Measurements from ENCODE around the gene DNAAF3. TPM values are rescaled to one million over a fixed set of nuclear protein-coding genes. Genes with fewer than 3 reads are reported as not detected.
A peak's percentile ranks its signal among the peaks of the same experiment; 100 is the strongest.

The DNAAF3 gene
- polyA plus RNA-seq, 4 donors = 5.1 to 10.0 (median 9.6) TPM

DNA sequence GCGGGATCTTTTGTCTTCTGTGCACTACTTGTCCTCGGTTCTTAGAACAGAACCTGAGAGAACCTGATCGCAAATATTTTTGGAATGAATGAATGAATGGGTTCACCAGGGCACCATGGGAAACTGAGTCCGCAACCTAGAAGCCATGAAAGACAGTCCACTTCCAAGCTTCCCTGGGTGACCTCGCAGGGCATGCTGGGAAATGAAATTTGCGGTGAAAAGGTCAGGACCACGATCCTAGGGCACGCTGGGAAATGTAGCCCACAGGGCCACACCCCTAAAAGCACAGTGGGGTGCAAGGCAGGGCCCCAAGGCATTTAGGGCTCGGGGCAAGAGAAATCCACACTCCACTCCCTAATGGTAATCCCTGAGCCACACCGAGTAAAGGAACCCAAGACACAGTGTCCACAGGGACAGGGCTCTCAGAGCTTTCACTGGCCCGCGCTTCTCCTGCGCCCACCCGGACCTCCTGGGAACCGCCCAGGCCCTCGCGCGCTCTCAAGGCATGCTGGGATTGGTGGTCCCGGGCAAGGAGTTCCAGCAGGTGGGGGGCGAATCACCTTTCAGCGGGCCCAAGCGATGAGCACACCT is 47.9 kb downstream of the DNAAF3 start:
- DNase-seq (ENCODE audit: low read depth in 4 of 4, low spot score in 2 of 4) = no peak

DNA sequence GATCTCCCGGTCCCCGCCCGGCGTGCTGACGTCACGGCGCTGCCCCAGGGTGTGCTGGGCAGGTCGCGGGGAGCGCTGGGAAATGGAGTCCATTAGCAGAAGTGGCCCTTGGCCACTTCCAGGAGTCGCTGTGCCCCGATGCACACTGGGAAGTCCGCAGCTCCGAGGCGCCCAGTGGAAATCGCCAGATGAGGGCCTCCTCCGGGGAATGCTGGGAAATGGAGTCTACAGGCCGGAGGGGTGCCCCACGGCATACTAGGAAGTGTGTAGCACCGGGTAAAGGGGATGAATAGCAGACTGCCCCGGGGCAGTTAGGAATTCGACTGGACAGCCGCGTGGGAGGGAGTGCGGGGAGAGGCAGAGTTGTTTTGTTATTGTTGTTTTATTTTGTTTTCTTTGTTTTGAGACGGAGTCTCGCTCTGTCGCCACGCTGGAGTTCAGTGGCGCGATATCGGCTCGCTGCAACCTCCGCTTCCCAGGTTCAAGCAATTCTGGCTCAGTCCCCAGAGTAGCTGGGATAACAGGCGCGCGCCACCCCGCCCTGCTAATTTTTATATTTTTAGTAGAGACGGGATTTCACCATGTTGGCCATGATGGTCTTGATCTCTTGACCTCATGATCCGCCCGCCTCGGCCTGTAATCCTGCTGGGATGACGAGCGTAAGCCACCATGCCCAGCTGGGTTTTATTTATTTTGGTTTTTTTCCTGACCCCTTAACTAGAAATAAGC is 48.6 kb downstream of the DNAAF3 start:
- peak; percentile 85 to 98 (median 95) for DNase-seq (ENCODE audit: low read depth in 4 of 4, low spot score in 2 of 4)

DNA sequence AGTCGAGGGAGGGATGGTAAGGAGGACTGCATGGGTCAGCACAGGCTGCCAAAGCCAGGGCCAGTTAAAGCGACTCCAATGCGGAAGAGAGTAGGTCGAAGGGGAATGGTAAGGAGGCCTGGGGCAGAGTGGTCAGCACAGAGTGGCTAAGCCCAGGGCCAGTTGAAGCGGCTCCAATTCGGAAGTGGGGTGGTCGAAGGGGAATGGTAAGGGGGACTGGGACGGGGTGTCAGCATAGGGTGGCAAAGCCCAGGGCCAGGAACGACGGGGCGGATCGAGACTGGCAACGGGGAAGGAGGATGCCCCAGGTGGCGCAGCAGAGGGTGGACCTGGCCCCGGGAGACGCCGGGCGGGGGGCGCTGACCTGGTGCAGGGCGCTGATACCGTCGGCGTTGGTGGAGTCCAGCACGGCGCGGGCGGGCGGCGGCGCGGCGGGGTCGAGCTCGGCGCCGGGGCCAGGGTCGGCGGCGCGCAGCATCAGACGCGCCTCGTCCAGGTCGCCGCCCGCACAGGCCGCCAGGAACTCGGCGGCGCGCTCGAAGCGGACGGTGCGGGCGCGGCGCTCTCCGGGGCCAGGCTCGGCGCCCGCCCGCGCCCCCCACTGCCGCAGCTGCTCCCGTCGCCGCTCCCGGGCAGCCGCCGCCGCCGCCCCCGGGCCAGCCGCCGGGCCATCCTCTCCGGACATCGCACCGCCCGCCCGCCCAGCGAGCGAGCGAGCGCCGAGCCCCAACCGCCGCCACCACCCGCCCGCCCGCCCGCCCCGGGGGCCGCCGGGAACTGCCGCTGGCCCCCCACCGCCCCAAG is 49.4 kb downstream of the DNAAF3 start, which contains the start of gene PPP1R12C:
TSS of gene PPP1R12C (minus strand) at position 779 of the 804 bp plus-strand sequence. CDS start at position 685, 94 bp downstream.
- DNase-seq (ENCODE audit: low read depth in 4 of 4, low spot score in 2 of 4) = no peak

DNA sequence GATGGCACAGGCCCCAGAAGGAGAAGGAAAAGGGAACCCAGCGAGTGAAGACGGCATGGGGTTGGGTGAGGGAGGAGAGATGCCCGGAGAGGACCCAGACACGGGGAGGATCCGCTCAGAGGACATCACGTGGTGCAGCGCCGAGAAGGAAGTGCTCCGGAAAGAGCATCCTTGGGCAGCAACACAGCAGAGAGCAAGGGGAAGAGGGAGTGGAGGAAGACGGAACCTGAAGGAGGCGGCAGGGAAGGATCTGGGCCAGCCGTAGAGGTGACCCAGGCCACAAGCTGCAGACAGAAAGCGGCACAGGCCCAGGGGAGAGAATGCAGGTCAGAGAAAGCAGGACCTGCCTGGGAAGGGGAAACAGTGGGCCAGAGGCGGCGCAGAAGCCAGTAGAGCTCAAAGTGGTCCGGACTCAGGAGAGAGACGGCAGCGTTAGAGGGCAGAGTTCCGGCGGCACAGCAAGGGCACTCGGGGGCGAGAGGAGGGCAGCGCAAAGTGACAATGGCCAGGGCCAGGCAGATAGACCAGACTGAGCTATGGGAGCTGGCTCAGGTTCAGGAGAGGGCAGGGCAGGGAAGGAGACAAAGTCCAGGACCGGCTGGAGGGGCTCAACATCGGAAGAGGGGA is 50.1 kb downstream of the DNAAF3 start:
- DNase-seq (ENCODE audit: low read depth in 4 of 4, low spot score in 2 of 4) = no peak

DNA sequence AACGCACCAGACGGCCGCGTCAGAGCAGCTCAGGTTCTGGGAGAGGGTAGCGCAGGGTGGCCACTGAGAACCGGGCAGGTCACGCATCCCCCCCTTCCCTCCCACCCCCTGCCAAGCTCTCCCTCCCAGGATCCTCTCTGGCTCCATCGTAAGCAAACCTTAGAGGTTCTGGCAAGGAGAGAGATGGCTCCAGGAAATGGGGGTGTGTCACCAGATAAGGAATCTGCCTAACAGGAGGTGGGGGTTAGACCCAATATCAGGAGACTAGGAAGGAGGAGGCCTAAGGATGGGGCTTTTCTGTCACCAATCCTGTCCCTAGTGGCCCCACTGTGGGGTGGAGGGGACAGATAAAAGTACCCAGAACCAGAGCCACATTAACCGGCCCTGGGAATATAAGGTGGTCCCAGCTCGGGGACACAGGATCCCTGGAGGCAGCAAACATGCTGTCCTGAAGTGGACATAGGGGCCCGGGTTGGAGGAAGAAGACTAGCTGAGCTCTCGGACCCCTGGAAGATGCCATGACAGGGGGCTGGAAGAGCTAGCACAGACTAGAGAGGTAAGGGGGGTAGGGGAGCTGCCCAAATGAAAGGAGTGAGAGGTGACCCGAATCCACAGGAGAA is 50.9 kb downstream of the DNAAF3 start:
- DNase-seq (ENCODE audit: low read depth in 4 of 4, low spot score in 2 of 4) = no peak

DNA sequence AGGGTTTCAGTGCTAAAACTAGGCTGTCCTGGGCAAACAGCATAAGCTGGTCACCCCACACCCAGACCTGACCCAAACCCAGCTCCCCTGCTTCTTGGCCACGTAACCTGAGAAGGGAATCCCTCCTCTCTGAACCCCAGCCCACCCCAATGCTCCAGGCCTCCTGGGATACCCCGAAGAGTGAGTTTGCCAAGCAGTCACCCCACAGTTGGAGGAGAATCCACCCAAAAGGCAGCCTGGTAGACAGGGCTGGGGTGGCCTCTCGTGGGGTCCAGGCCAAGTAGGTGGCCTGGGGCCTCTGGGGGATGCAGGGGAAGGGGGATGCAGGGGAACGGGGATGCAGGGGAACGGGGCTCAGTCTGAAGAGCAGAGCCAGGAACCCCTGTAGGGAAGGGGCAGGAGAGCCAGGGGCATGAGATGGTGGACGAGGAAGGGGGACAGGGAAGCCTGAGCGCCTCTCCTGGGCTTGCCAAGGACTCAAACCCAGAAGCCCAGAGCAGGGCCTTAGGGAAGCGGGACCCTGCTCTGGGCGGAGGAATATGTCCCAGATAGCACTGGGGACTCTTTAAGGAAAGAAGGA is 51.8 kb downstream of the DNAAF3 start:
- DNase-seq (ENCODE audit: low read depth in 4 of 4, low spot score in 2 of 4) = no peak

DNA sequence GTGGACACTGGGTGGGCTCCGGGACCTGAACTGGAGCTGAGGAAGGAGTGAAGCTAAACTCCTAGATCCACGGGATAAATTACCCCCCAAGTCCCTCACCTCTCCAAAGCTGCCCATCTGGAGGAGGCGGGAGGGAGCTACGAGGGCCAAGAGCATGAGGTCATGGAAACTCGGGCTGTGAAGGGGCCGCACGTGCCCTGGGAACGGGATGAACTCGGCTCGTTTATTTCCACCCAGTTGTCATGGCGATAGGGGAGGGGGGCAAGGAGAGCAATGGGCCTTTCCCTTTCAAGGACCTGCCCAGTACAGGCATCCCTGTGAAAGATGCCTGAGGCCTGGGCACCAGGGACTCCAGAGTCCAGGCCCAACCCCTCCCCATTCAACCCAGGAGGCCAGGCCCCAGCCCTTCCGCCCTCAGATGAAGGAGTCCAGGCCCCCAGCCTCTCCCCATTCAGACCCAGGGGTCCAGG is 52.8 kb downstream of the DNAAF3 start:
- peak in 3 of 4 donors; percentile 62 to 83 (median 71) for DNase-seq (ENCODE audit: low read depth in 4 of 4, low spot score in 2 of 4)

DNA sequence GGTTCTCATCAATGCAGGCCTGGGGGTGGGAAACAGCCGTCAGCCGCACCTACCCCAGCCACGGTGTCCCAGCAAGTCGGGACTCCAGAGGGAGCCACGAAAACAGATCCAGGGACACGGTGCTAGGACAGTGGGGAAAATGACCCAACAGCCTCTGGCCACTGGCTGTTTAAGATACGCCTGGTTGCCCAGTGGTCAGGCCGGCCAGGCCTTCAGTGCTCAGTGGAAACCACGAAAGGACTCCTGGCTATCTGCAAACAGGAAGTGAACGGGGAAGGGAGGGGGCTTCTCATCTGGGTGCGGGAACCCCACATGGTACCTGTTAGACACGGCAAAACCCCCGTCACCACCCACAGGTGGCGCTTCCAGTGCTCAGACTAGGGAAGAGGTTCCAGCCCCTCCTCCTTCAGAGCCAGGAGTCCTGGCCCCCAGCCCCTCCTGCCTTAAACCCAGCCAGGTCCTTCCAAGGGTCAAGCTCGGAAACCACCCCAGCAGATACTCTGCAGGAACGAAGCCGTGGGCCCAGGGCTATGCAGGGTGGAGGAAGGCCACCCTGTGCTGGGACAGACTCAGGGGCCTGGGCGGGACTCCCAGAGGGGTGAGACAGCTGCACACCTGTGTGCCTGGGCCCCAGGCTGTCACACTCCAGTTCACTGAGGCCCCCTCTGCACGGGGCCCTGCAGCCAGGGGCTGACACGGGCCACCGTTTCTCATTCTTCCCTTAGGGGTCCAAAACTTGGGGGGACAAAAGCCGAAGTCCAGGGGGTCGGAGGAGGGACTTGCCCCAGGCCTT is 53.4 kb downstream of the DNAAF3 start:
- no peak for DNase-seq (ENCODE audit: low read depth in 4 of 4, low spot score in 2 of 4)

DNA sequence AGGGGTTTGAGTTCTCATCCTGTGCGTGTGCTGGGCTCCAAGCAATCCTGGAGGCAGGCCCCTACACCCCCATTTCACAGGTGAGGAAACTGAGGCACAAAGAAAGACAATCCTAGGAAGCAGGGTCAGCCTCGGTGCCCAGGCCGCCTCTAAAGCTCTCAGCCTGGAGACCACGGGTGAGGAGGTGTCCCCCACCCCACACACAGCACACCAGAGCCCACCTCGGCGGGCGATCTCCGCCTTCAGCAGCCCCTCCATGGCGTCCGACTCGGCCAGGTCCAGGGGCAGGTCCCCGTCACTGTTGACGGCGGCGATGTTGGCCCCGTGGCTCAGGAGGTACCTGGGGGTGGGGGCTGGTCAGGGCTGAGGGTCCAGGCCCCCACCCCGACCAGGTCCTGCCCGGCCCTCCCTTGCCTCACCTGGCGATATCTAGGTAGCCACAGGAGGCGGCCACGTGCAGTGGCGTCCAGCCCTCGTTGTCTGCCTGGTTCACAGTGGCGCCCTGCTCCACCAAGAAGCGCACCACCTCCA is 54.1 kb downstream of the DNAAF3 start:
- DNase-seq (ENCODE audit: low read depth in 4 of 4, low spot score in 2 of 4) = no peak

DNA sequence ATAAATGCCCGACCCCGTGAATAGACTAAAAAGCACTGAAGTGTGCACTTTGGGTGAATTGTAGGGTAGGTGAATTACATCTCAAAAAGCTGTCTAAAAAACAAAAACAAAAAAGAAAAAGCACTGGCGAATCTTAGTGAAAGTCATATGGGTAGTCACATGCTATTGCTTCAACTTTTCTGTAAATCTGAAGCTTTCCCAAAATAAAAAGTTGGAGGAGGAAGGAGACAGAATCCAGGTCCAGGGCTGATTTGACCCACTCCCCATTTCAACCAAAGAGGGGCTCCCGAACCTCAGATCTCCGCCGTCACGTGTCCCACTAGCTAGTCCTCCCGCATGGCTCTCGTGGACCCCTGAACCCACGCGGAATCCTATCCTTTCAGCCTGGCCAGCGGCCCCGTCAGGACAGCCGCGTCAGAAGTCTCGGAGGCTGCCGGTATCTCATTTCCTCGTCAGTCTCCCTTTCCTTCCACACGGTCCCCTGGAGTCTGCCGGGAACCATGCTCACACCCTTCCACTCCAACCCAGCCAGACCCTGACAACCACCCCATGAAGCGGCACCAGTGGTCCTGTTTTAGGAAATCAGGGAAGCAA is 55.1 kb downstream of the DNAAF3 start:
- no peak for DNase-seq (ENCODE audit: low read depth in 4 of 4, low spot score in 2 of 4)

DNA sequence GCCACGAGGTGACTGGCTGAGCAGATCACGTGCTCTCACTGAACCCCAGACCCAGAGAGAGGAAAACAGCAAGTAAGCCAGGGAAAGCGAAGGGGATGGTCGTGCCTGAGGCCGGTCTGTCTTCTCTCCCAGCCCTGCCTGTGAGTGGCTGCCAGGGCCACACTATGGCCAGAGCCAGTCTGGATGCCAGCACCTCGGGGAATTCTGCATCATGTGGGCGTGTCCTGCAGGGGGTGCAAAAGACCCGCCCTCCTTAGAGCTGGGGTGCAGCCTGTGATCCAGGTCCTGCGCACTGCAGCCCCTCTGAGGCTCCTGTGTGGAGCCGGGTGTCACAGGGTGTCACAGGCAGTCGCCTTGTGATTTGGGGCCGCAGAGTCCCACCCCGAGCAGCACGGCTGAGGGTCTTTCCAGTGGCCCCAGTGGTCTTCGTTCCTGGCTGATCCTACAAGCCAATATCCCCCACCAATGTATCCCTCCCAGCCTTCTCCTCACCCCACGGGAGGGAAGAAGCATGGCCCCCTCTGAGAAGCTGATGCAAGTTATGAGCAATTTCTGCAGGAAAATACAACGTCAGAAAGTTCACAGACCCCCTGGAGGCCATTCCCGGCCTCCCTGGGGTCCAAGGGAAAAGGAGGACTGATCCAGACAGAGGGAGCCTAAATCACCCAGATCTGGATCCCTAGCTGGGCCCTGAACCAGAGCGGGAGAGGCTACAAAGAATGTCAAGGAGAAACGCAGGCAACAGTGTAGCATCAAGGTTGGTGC is 56.7 kb downstream of the DNAAF3 start:
- DNase-seq (ENCODE audit: low read depth in 4 of 4, low spot score in 2 of 4) = no peak

Other genes starting within 250 kb of the DNAAF3 start
- gene NLRP7, start 219.1 kb downstream of the DNAAF3 start, polyA plus RNA-seq (ENCODE audit: insufficient read length in 4 of 4) = under 1 TPM in 2 of 4 donors, not detected in 2; 0.06 to 0.09 TPM
- gene NLRP2, start 200.2 kb downstream of the DNAAF3 start, polyA plus RNA-seq (ENCODE audit: insufficient read length in 4 of 4) = 10 to 100 TPM in 3 of 4 donors, 1 to 10 TPM in 1; 4.7 to 30.3 (median 15.6) TPM
- gene GP6, start 128.3 kb downstream of the DNAAF3 start, polyA plus RNA-seq (ENCODE audit: insufficient read length in 4 of 4) = 1 to 10 TPM in 1 of 4 donors, under 1 TPM in 3; 0.32 to 1.5 (median 0.62) TPM
- 10 to 100 TPM; 12.2 to 29.8 (median 23.9) TPM for gene RDH13, start 103.5 kb downstream of the DNAAF3 start, polyA plus RNA-seq (ENCODE audit: insufficient read length in 4 of 4)
- gene EPS8L1, start 90.7 kb downstream of the DNAAF3 start, polyA plus RNA-seq (ENCODE audit: insufficient read length in 4 of 4) = 10 to 100 TPM; 38.4 to 86.0 (median 63.3) TPM
- gene PPP1R12C, start 49.0 kb downstream of the DNAAF3 start, polyA plus RNA-seq (ENCODE audit: insufficient read length in 4 of 4) = 100 to 1,000 TPM in 2 of 4 donors, 10 to 100 TPM in 2; 58.7 to 123 (median 100) TPM
- gene TNNT1, start 17.4 kb downstream of the DNAAF3 start, polyA plus RNA-seq (ENCODE audit: insufficient read length in 4 of 4) = 1 to 10 TPM; 2.7 to 7.7 (median 4.1) TPM
- gene TNNI3, start 8.9 kb downstream of the DNAAF3 start, polyA plus RNA-seq (ENCODE audit: insufficient read length in 4 of 4) = 1 to 10 TPM; 3.3 to 6.6 (median 4.4) TPM
- gene SYT5, start 13.7 kb upstream of the DNAAF3 start, polyA plus RNA-seq (ENCODE audit: insufficient read length in 4 of 4) = under 1 TPM; 0.07 to 0.71 (median 0.17) TPM
- gene PTPRH, start 42.9 kb upstream of the DNAAF3 start, polyA plus RNA-seq (ENCODE audit: insufficient read length in 4 of 4) = under 1 TPM; 0.06 to 0.17 (median 0.11) TPM
- 1 to 10 TPM; 2.4 to 7.4 (median 4.0) TPM for gene TMEM86B, start 62.1 kb upstream of the DNAAF3 start, polyA plus RNA-seq (ENCODE audit: insufficient read length in 4 of 4)
- 10 to 100 TPM; 37.3 to 61.5 (median 51.1) TPM for gene PPP6R1, start 92.4 kb upstream of the DNAAF3 start, polyA plus RNA-seq (ENCODE audit: insufficient read length in 4 of 4)
- 10 to 100 TPM; 26.0 to 51.5 (median 42.0) TPM for gene HSPBP1, start 113.5 kb upstream of the DNAAF3 start, polyA plus RNA-seq (ENCODE audit: insufficient read length in 4 of 4)
- gene BRSK1, start 117.4 kb upstream of the DNAAF3 start, polyA plus RNA-seq (ENCODE audit: insufficient read length in 4 of 4) = 10 to 100 TPM; 14.4 to 21.4 (median 15.9) TPM
- 1 to 10 TPM; 1.0 to 1.7 (median 1.3) TPM for gene TMEM150B, start 158.7 kb upstream of the DNAAF3 start, polyA plus RNA-seq (ENCODE audit: insufficient read length in 4 of 4)
- 10 to 100 TPM; 13.5 to 36.8 (median 27.2) TPM for gene KMT5C, start 173.3 kb upstream of the DNAAF3 start, polyA plus RNA-seq (ENCODE audit: insufficient read length in 4 of 4)
- 1 to 10 TPM in 3 of 4 donors, under 1 TPM in 1; 0.76 to 1.8 (median 1.4) TPM for gene COX6B2, start 188.1 kb upstream of the DNAAF3 start, polyA plus RNA-seq (ENCODE audit: insufficient read length in 4 of 4)
- gene GARIN5B, start 196.6 kb upstream of the DNAAF3 start, polyA plus RNA-seq (ENCODE audit: insufficient read length in 4 of 4) = under 1 TPM; 0.08 to 0.49 (median 0.21) TPM
- gene IL11, start 203.8 kb upstream of the DNAAF3 start, polyA plus RNA-seq (ENCODE audit: insufficient read length in 4 of 4) = 1 to 10 TPM; 1.0 to 2.6 (median 1.6) TPM
- gene TMEM190, start 210.2 kb upstream of the DNAAF3 start, polyA plus RNA-seq (ENCODE audit: insufficient read length in 4 of 4) = under 1 TPM in 2 of 4 donors, not detected in 2; 0.40 to 0.76 TPM
- gene TMEM238, start 217.7 kb upstream of the DNAAF3 start, polyA plus RNA-seq (ENCODE audit: insufficient read length in 4 of 4) = 1 to 10 TPM in 2 of 4 donors, under 1 TPM in 2; 0.18 to 2.4 (median 1.0) TPM
- gene RPL28, start 219.3 kb upstream of the DNAAF3 start, polyA plus RNA-seq (ENCODE audit: insufficient read length in 4 of 4) = 1,000 to 10,000 TPM in 3 of 4 donors, 100 to 1,000 TPM in 1; 826 to 1,568 (median 1,229) TPM
- gene UBE2S, start 241.2 kb upstream of the DNAAF3 start, polyA plus RNA-seq (ENCODE audit: insufficient read length in 4 of 4) = 10 to 100 TPM; 38.3 to 71.0 (median 48.0) TPM